PC-3 (cell line): Measurements from ENCODE around the gene HERC2. TPM values are rescaled to one million over a fixed set of nuclear protein-coding genes. Genes with fewer than 3 reads are reported as not detected.
"Not testable (repeated sequence)": the region's sequence is repeated elsewhere in the genome, so short reads cannot be mapped to it uniquely, and the experiment has no call there.

Experiments
- ATAC-seq: fragments of 200-7000 bp; cut with Tn5 transposase; 2 replicates; pipeline ENCODE4 v1.9.1; 2020; ENCODE audit warnings: mild to moderate bottlenecking, moderate library complexity
- BruUV-seq: library from RNA; stranded (reverse); fragments of 400-500 nt; replicated peaks from 2 replicates; lab custom pipeline; 2021; lab: Mats Ljungman, UMichigan
- CTCF ChIA-PET: fragments of 300-600 bp; sonication (Branson Sonifier 250); formaldehyde crosslinking; loops from one replicate; lab custom pipeline; 2022; ENCODE audit warnings: antibody characterized with exemption; lab: Charles Lee
- POLR2A ChIA-PET: fragments of 300-600 bp; sonication (Branson Sonifier 250); formaldehyde crosslinking; loops from one replicate; lab custom pipeline; 2022; ENCODE audit warnings: antibody characterized with exemption; ENCODE audit not compliant: unreplicated experiment; lab: Charles Lee
- DNase-seq: peaks from one replicate; pipeline ENCODE4 v3.0.0-alpha.2; 2015
- H2AFZ ChIP-seq: fragments of 300-600 bp; sonication (generic); 2 replicates; pipeline ENCODE4 v1.6.0; 2016; ENCODE audit warnings: antibody characterized with exemption, low read length
- H3F3A ChIP-seq: fragments of 300-600 bp; sonication (generic); one replicate; pipeline ENCODE4 v1.6.0; 2017; ENCODE audit warnings: antibody characterized with exemption, low read length, control low read depth, mild to moderate bottlenecking; ENCODE audit not compliant: unreplicated experiment
- H3K27ac ChIP-seq: fragments of 300-600 bp; sonication (generic); 2 replicates; pipeline ENCODE4 v1.5.1; 2016; ENCODE audit warnings: mild to moderate bottlenecking, low read length
- H3K27me3 ChIP-seq: fragments of 300-600 bp; sonication (generic); 2 replicates; pipeline ENCODE4 v1.6.1; 2016; ENCODE audit warnings: low read length, mixed read lengths
- H3K36me3 ChIP-seq: fragments of 300-600 bp; sonication (generic); 2 replicates; pipeline ENCODE4 v1.6.1; 2016; ENCODE audit warnings: low read depth, mixed run types, low read length, mixed read lengths
- H3K4me1 ChIP-seq: fragments of 300-600 bp; sonication (generic); 2 replicates; pipeline ENCODE4 v1.5.1; 2016; ENCODE audit warnings: low read length; ENCODE audit not compliant: insufficient read depth
- H3K4me2 ChIP-seq: fragments of 300-600 bp; sonication (generic); 2 replicates; pipeline ENCODE4 v1.6.0; 2016; ENCODE audit warnings: low read length
- H3K4me3 ChIP-seq: fragments of 300-600 bp; sonication (generic); 2 replicates; pipeline ENCODE4 v1.5.1; 2016; ENCODE audit warnings: mild to moderate bottlenecking, low read length, mixed read lengths
- H3K79me2 ChIP-seq: fragments of 300-600 bp; sonication (generic); 2 replicates; pipeline ENCODE4 v1.6.1; 2017; ENCODE audit warnings: low read length, mixed read lengths
- H3K9ac ChIP-seq: fragments of 300-600 bp; sonication (generic); 2 replicates; pipeline ENCODE4 v1.6.0; 2016; ENCODE audit warnings: mild to moderate bottlenecking, low read length
- H3K9me2 ChIP-seq: fragments of 300-600 bp; sonication (generic); replicated peaks from 2 replicates; pipeline ENCODE4 v1.6.1; 2016; ENCODE audit warnings: mixed run types, low read length, mixed read lengths
- H3K9me3 ChIP-seq: fragments of 300-600 bp; sonication (generic); 2 replicates; pipeline ENCODE4 v1.6.1; 2016; ENCODE audit warnings: low read length, mixed read lengths
- H4K20me1 ChIP-seq: fragments of 300-600 bp; sonication (generic); 2 replicates; pipeline ENCODE4 v1.6.1; 2016; ENCODE audit warnings: low read length, mixed read lengths
- CTCF ChIP-seq: fragments of 300-600 bp; sonication (generic); conservative IDR thresholded peaks from 2 replicates; pipeline ENCODE4 v1.5.1; 2017; ENCODE audit warnings: antibody characterized with exemption, low read depth, mild to moderate bottlenecking, low read length
- EZH2 ChIP-seq: fragments of 300-600 bp; sonication (generic); IDR thresholded peaks from one replicate; pipeline ENCODE4 v1.6.1; 2017; ENCODE audit warnings: antibody characterized with exemption, mild to moderate bottlenecking, low read length; ENCODE audit not compliant: unreplicated experiment
- EZH2phosphoT487 ChIP-seq: fragments of 300-600 bp; sonication (generic); IDR thresholded peaks from 2 replicates; pipeline ENCODE4 v1.6.1; 2018; ENCODE audit warnings: mild to moderate bottlenecking, antibody characterized with exemption, low read length, borderline replicate concordance
- intact Hi-C: fragments of 100-400 bp; cut with micrococcal nuclease; formaldehyde crosslinking; loops from 2 replicates; pipeline ENCODE4 v1.9.0; 2023
- total RNA-seq: library from RNA; depleted of rRNA; stranded (reverse); fragments of >200 nt; gene quantifications from 2 replicates; pipeline ENCODE4 v1.2.3, GENCODE V29; 2014

The HERC2 gene
- total RNA-seq, 1 experiment from 2014 or later = 45.9 TPM

GRCh38 chr15:28296814-28297213, 25.2 kb downstream of the HERC2 start:
- H3K27ac ChIP-seq, H3K9me2 ChIP-seq, ATAC-seq, H2AFZ ChIP-seq, H3K79me2 ChIP-seq, H3K4me2 ChIP-seq, H3K27me3 ChIP-seq, H3K4me1 ChIP-seq, POLR2A ChIA-PET, H3K4me3 ChIP-seq, CTCF ChIA-PET, H3K36me3 ChIP-seq, DNase-seq, H3K9ac ChIP-seq, H3F3A ChIP-seq, H3K9me3 ChIP-seq, H4K20me1 ChIP-seq, intact Hi-C loops, BruUV-seq: not testable (repeated sequence)

GRCh38 chr15:28295009-28295563, 26.9 kb downstream of the HERC2 start:
- H3K4me3 ChIP-seq, H3K9me2 ChIP-seq, H2AFZ ChIP-seq, ATAC-seq, CTCF ChIA-PET, H3K4me1 ChIP-seq, H3K36me3 ChIP-seq, H3K4me2 ChIP-seq, BruUV-seq, H3K27ac ChIP-seq, H3F3A ChIP-seq, intact Hi-C loops, H3K27me3 ChIP-seq, H3K9me3 ChIP-seq, H3K79me2 ChIP-seq, POLR2A ChIA-PET, DNase-seq, H3K9ac ChIP-seq, H4K20me1 ChIP-seq: not testable (repeated sequence)

DNA sequence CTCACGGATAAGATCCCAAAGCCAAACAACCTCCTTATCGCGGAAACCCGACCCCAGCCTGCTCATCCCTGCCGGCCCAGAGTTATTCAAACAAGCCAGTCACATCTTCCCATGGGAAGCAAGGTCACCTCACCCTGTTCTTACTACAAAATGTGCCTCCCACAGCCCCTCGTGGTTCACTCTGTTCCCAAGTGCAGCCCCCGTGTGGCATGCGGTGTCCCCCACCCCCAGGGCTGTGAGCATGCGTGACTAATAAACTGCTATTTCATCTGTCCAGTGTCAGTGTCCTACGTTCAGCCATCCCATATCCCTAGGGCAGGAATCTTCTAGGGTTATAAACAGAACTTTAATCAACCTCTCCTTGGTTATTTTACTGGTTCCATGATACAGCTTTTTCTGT, 27.4 kb downstream of the HERC2 start:
- H3K9me2 ChIP-seq, H3F3A ChIP-seq, H3K36me3 ChIP-seq, CTCF ChIA-PET, H3K4me3 ChIP-seq, H3K9me3 ChIP-seq, H4K20me1 ChIP-seq, H2AFZ ChIP-seq, BruUV-seq, ATAC-seq, intact Hi-C loops, H3K27ac ChIP-seq, H3K4me2 ChIP-seq, H3K9ac ChIP-seq, H3K27me3 ChIP-seq, H3K4me1 ChIP-seq, POLR2A ChIA-PET, DNase-seq, H3K79me2 ChIP-seq: not testable (repeated sequence)

- Histone ChIP-seq H3K27ac (no peak overlapping the region), H3K4me3 (no peak overlapping the region), H3K9me3 (no peaks in the 10 kb centered on the region), H3K27me3 (no peaks in the 10 kb centered on the region), H3F3A (no peaks in the 10 kb centered on the region), H3K4me2 (no peak overlapping the region), H3K36me3 (peaks cover 6% of the 10 kb centered on the region), H3K9ac (no peak overlapping the region), H4K20me1 (no peaks in the 10 kb centered on the region), H3K79me2 (peaks cover 11% of the 10 kb centered on the region), H2AFZ (no peak overlapping the region), H3K4me1 (no peaks in the 10 kb centered on the region), H3K9me2 (no peaks in the 10 kb centered on the region)
- ATAC-seq (no peak), DNase-seq (no peak)
- intact Hi-C loops = no loop called here
- no TSS peak for BruUV-seq
- ChIA-PET CTCF (no interaction called here), POLR2A (no interaction called here)
- TF ChIP-seq EZH2phosphoT487 (no peak), EZH2 (no peak), CTCF (no peak)
Measured at GRCh38 chr15:28289694-28290463, 32.1 kb downstream of the HERC2 start.

- H3K36me3 ChIP-seq, DNase-seq, H3K4me3 ChIP-seq, H3K27me3 ChIP-seq, H3K9ac ChIP-seq, CTCF ChIA-PET, H2AFZ ChIP-seq, H3K9me3 ChIP-seq, BruUV-seq, H3K27ac ChIP-seq, intact Hi-C loops, H3K4me1 ChIP-seq, H3K9me2 ChIP-seq, H4K20me1 ChIP-seq, H3K4me2 ChIP-seq, H3F3A ChIP-seq, ATAC-seq, POLR2A ChIA-PET: not testable (repeated sequence)
- H3K79me2 ChIP-seq = peaks cover 15% of the 10 kb centered on the region
Measured at GRCh38 chr15:28288830-28289693, 32.9 kb downstream of the HERC2 start.
